GM12878 (cell line): ENCODE results near the gene GNA15.

ENCODE experiments used
- BHLHE40 ChIP-seq, 2 experiments: fragments of 450-650 bp in 1 of 2; IDR thresholded peaks; 2 replicates each; pipeline ENCODE4 v1.6.1; 2011 to 2017; ENCODE audit warnings: low read depth in 2 of 2, borderline replicate concordance in 1 of 2, improper control_type of control experiment in 1 of 2, low read length in 1 of 2, mild to moderate bottlenecking in 1 of 2
- BMI1 ChIP-seq: fragments of 450-650 bp; IDR thresholded peaks from 2 replicates; pipeline ENCODE4 v1.6.1; 2016; ENCODE audit warnings: mild to moderate bottlenecking, moderate library complexity, borderline replicate concordance
- CHD1 ChIP-seq: IDR thresholded peaks from 2 replicates; pipeline ENCODE4 v1.6.1; 2012; ENCODE audit warnings: low read depth, low read length, improper control_type of control experiment
- ELK1 ChIP-seq: IDR thresholded peaks from 2 replicates; pipeline ENCODE4 v1.6.1; 2012; ENCODE audit warnings: low read depth, low read length, improper control_type of control experiment
- ETV6 ChIP-seq, 2 experiments: fragments of 450-650 bp in 1 of 2; IDR thresholded peaks in 1 of 2; conservative IDR thresholded peaks in 1 of 2; 2 replicates each; pipeline ENCODE4 v1.6.1; 2014; ENCODE audit warnings: antibody characterized with exemption in 1 of 2, borderline replicate concordance in 1 of 2, low read depth in 1 of 2, mild to moderate bottlenecking in 1 of 2, moderate library complexity in 1 of 2
- NR2F1 ChIP-seq: fragments of 450-650 bp; conservative IDR thresholded peaks from 2 replicates; pipeline ENCODE4 v1.6.1; 2017; ENCODE audit warnings: mild to moderate bottlenecking
- POLR2A ChIP-seq: IDR thresholded peaks from 2 replicates; pipeline ENCODE4 v1.6.1; 2011; ENCODE audit warnings: low read depth, mild to moderate bottlenecking, low read length
- ZNF207 ChIP-seq: fragments of 450-650 bp; IDR thresholded peaks from 2 replicates; pipeline ENCODE4 v1.6.1; 2014; ENCODE audit warnings: antibody characterized with exemption, mild to moderate bottlenecking, borderline replicate concordance

- TF ChIP-seq ZNF207 (no peak), POLR2A (no peak), BHLHE40 (IDR thresholded peaks at IDR 0.05; ENCODE audit: borderline replicate concordance in 1 of 2, low read depth in 2 of 2, low read length in 1 of 2) (no peak), BMI1 (no peak), ETV6 (conservative IDR thresholded peaks at IDR 0.05 in 1 of 2, IDR thresholded peaks at IDR 0.05 in 1 of 2; ENCODE audit: borderline replicate concordance in 1 of 2, low read depth in 1 of 2) (no peak), NR2F1 (no peak), CHD1 (no peak), ELK1 (no peak)
Measured at GRCh38 chr19:3104708-3104983, 31.2 kb upstream of the GNA15 start.
